ENCODE measurements around the gene COL23A1. TPM values are rescaled to one million over a fixed set of nuclear protein-coding genes. Genes with fewer than 3 reads are reported as not detected.
"Not testable (repeated sequence)": the region's sequence is repeated elsewhere in the genome, so short reads cannot be mapped to it uniquely, and the experiment has no call there.

COL23A1 gene
- total RNA-seq, 1 donor: 0.10 TPM

DNA sequence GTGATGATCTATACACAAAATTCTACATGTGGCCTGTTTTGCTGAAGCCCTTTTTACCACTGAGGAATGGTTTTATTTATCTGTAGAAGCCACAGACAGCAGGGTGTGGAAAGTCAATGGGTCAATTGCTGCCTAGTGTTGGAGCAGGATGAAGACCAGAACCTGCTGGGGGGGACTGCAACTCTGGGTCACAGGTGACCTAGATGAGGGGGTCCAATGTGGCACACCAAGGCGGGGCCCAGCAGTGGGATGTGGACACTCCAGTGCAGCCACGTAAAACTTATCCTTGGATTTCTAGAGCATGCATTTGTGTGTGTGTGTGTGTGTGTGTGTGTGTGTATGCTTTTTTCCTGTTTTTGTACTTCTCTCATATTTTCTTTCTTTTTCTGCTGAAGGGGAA is 210.1 kb downstream of the COL23A1 start:
- H3K9me3 ChIP-seq (ENCODE audit: low read depth, low read length): no peaks in the 10 kb centered on the region
- no peaks in the 10 kb centered on the region for H3K4me1 ChIP-seq (ENCODE audit: insufficient read depth, low read length)
- no peaks in the 10 kb centered on the region for H3K27me3 ChIP-seq (ENCODE audit: insufficient read depth, low read length)
- H3K4me3 ChIP-seq (ENCODE audit: low read length): no peak overlapping the region

DNA sequence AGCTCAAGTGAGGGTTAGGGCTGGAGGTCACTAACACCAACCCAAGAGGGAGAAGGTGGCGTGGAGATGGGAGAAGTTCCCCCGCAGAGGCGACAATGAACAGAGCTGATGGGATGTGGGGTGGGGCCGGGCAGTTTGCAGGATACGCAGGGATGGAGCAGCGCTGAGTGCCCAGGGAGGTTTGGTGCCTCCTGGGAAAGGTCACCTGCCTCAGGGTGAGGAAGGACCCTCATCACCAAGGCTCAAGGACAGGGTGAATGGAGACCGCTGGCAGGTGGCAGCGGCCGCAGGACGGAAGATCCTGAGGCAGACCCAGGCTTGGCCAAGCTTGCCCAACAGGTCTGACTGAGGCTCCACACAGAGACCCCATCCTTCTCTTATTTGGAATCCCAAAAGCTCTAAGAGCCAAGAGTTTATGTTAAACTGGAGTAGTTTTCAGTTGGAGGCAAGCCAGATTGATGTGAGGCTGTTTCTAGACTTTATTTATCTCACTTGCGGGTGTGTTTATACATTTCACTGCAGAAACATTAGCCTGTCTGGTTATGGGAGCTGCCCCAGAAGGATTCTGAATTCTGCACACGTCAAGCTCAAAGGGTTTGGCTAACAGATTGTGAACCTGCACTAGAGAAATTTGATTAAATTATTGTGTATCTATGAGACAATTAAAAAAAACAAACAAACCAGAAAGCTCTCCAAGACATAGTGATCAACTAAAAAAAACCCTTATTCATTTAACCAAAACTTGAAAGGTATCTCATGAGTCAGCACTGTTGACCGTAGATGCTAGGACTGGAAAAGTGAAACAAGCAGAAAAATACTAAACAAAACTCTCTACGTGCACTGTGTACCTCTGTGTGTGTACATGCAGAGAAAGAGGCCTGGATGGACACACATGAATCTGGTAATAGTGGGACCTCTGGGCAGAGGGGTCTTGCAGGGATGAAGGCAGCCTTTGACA is 211.4 kb downstream of the COL23A1 start:
- no peaks in the 10 kb centered on the region for H3K9me3 ChIP-seq (ENCODE audit: low read depth, low read length)
- H3K27me3 ChIP-seq (ENCODE audit: insufficient read depth, low read length): no peaks in the 10 kb centered on the region
- H3K4me3 ChIP-seq (ENCODE audit: low read length): no peak overlapping the region
- H3K4me1 ChIP-seq (ENCODE audit: insufficient read depth, low read length): no peaks in the 10 kb centered on the region

DNA sequence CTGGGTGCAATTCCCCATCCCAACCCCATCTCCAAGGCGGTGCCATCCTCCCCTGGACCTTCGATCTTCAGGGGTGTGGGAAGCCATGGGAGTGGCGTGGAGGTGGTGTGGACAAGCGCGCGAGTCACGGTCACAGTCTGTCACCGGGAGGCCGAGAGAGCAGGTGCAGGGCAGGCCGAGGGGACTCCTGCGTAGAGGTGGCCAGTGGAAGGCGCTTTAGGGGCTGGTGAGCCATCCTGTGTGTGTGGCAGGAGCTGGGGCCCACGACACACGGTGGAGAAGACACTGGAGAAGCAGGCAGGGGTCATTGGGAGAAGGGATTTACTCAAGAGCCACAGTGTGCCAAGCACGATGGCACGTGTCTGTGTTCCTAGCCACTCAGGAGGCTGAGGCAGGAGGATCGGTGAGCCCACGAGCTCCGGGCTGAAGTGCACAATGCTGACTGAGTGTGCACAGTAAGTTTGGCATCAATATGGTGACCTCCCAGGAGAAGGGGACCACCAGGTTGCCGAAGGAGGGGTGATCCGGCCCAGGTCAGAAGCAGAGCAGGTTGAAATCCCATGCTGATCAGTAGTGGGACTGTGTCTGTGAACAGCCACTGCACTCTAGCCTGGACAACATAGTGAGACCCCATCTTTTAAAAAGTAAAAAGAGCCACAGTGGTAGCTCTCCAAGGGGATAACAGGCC is 212.5 kb downstream of the COL23A1 start:
- no peaks in the 10 kb centered on the region for H3K4me1 ChIP-seq (ENCODE audit: insufficient read depth, low read length)
- no peaks in the 10 kb centered on the region for H3K9me3 ChIP-seq (ENCODE audit: low read depth, low read length)
- no peaks in the 10 kb centered on the region for H3K27me3 ChIP-seq (ENCODE audit: insufficient read depth, low read length)

DNA sequence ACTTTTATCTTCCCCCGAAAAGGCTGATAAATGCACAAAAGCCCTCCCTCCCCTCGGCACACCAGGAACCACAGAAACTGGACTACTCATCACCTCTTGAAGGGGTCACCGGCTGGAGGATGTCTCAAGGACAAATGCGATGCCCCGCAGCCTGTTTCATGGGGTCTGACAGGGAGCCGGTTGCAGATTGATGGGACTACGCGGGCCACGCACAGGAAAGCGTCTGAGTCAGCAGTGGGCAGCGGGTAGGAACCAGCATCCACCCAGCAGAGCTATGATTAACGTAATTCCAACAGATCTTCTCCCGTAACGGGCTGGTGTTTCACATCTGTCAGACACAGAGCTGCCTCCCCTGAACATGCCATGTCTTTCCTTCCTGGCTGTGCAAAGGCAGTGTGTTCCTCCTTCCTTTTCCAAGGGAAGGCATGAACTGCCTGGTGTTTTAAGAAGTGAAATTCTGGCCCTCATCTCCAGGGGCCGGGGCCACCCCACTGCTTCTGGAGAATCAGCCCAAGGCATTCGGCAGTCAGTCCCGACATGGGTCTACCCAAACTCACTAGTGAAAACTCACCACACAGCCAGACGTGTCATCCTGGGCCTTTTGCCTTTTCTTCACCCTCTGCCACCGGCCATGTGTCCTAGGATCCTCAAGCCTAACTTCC is 213.1 kb downstream of the COL23A1 start:
- H3K27me3 ChIP-seq (ENCODE audit: insufficient read depth, low read length): no peaks in the 10 kb centered on the region
- no peak overlapping the region for H3K4me3 ChIP-seq (ENCODE audit: low read length)
- H3K9me3 ChIP-seq (ENCODE audit: low read depth, low read length): no peaks in the 10 kb centered on the region
- H3K4me1 ChIP-seq (ENCODE audit: insufficient read depth, low read length): no peaks in the 10 kb centered on the region

More for the DNA sequence above, 212.5 kb downstream of the COL23A1 start:
- no peak overlapping the region for H3K4me3 ChIP-seq (ENCODE audit: low read length)

DNA sequence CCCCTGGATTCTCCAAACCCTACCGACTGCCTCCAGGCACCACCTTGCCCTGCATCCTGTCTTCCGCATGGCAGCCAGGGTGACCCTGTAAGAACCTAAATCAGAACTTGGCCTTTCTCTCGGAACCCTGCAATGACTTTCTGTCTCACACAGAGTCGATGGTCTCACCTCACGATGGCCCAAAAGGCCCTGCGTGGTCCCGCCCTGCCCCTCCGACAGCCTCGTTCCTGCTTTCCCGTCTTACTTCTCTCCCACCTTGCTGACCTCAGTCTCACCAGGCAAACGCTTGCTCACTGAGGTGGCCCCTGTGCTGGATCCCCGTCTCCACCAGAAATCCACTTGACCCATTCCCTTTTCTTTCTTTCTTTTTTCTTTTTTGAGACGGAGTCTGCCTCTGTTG is 214.8 kb downstream of the COL23A1 start:
- Histone ChIP-seq H3K9me3 (ENCODE audit: low read depth, low read length) (no peaks in the 10 kb centered on the region), H3K27me3 (ENCODE audit: insufficient read depth, low read length) (no peaks in the 10 kb centered on the region), H3K4me1 (ENCODE audit: insufficient read depth, low read length) (no peaks in the 10 kb centered on the region), H3K4me3 (ENCODE audit: low read length) (no peak overlapping the region)

DNA sequence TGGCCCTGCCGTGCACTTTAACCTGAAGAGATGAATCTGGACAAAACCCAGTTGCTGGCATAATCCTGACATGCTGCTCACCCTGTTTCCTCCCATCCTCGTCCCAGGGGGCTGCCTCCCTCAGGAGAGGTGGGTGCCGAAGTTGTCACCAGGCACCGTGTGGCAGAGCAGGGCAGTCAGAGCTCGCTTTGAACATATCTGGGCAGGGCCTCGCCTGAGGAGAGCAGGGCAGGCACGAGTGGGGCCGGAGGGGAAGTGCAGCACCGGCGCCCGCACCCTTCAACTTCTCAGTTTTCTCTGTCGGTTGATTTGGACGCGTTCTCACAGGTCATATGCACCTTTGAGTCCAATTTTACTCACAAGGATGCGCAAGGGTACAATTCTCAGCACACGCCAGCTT is 216.5 kb downstream of the COL23A1 start:
- no peak overlapping the region for H3K4me3 ChIP-seq (ENCODE audit: low read length)
- H3K4me1 ChIP-seq (ENCODE audit: insufficient read depth, low read length): no peaks in the 10 kb centered on the region
- H3K27me3 ChIP-seq (ENCODE audit: insufficient read depth, low read length): no peaks in the 10 kb centered on the region
- no peaks in the 10 kb centered on the region for H3K9me3 ChIP-seq (ENCODE audit: low read depth, low read length)

DNA sequence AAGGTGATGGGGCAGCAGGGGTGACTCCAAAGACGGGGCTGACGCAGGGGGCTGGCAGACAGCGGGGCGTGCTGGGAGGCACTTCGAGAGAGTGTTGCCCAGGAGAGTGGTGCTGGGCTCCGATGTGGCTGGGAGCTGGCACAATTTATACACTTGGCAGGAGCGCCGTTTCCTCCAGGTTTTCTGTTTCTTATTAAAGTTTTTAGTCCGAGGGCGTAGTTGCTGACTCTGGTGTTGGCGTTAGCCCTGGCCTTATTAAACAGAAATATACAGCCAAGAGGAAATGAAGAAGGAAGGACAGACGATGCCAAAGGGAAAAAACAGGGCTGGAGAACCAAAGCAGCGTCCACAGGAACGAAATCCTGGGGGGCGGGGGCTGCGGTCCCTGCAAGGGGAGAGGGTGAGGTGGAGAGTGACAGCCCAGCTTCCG is 218.0 kb downstream of the COL23A1 start:
- Histone ChIP-seq H3K4me3 (ENCODE audit: low read length) (no peak overlapping the region), H3K9me3 (ENCODE audit: low read depth, low read length) (no peaks in the 10 kb centered on the region), H3K4me1 (ENCODE audit: insufficient read depth, low read length) (no peaks in the 10 kb centered on the region), H3K27me3 (ENCODE audit: insufficient read depth, low read length) (no peaks in the 10 kb centered on the region)

DNA sequence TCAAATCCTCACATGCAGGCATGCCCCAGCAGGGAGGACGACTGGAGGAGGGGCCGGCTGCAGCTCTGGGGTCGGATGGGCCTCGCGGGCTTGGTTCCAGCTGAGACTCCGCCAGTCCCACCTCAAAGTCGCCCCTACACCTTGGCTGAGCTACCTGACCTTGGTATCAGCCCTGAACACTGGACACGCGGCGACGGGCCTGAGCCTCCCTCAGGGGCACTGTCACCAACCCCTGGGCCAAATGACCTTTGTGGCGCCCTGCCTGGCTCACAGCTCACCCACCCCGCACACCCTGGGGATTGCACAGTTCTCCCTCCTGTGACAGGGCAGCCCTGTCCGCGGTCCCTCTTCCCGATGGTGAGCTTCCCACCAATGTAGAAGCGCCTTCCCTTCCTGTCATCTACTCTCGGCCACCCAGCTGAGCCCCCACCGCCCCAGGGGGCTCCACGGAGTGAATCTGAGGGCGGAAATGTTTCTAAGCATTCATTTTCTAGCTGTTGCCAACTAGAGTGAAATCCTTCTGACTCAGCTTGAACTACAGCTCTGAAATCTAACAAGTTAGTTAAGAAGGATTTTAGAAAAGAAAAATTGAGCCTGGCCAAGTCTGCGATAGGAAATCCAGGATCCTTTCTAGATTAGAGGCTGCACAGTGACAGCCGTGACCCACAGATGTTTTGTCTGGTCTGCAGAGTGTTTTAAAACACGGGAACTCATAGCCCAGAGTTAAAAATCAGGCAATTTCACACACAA is 218.7 kb downstream of the COL23A1 start:
- no peaks in the 10 kb centered on the region for H3K9me3 ChIP-seq (ENCODE audit: low read depth, low read length)
- H3K4me1 ChIP-seq (ENCODE audit: insufficient read depth, low read length): no peaks in the 10 kb centered on the region
- H3K4me3 ChIP-seq (ENCODE audit: low read length): no peak overlapping the region
- no peaks in the 10 kb centered on the region for H3K27me3 ChIP-seq (ENCODE audit: insufficient read depth, low read length)

DNA sequence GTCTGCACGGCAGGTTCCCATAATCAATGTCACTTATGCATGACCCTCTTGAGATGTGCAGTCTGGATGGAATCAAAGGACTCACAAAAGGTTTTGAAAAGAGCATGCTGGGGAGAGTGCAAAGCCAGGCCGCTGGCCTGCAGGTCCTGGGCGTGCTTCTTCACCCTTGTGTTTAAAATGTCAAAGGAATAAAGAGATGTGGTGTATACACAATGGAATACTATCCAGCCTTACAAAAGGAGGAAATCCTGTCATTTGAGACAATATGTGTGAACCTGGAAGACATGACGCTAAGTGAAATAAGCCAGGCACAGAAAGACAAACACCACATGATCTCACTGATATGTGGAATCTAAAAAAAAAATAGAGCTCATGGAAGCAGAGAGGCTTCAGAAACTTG is 220.1 kb downstream of the COL23A1 start:
- H3K27me3 ChIP-seq (ENCODE audit: insufficient read depth, low read length): no peaks in the 10 kb centered on the region
- H3K4me3 ChIP-seq (ENCODE audit: low read length): no peak overlapping the region
- H3K4me1 ChIP-seq (ENCODE audit: insufficient read depth, low read length): no peaks in the 10 kb centered on the region
- no peaks in the 10 kb centered on the region for H3K9me3 ChIP-seq (ENCODE audit: low read depth, low read length)

DNA sequence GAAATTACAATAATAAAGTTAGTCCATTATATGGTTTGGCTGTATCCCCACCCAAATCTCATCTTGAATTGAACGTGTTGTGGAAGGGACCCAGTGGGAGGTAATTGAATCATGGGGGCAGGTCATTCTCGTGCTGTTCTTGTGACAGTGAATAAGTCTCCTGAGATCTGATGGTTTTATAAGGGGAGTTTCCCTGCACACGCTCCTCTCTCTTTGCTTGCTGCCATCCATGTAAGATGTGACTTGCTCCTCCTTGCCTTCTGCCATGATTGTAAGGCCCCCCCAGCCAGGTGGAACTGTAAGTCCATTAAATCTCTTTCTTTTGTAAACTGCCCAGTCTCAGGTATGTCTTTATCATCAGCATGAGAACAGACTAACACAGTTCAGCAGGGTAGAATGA is 220.7 kb downstream of the COL23A1 start:
- H3K27me3 ChIP-seq (ENCODE audit: insufficient read depth, low read length); H3K4me1 ChIP-seq (ENCODE audit: insufficient read depth, low read length): not testable (repeated sequence)

DNA sequence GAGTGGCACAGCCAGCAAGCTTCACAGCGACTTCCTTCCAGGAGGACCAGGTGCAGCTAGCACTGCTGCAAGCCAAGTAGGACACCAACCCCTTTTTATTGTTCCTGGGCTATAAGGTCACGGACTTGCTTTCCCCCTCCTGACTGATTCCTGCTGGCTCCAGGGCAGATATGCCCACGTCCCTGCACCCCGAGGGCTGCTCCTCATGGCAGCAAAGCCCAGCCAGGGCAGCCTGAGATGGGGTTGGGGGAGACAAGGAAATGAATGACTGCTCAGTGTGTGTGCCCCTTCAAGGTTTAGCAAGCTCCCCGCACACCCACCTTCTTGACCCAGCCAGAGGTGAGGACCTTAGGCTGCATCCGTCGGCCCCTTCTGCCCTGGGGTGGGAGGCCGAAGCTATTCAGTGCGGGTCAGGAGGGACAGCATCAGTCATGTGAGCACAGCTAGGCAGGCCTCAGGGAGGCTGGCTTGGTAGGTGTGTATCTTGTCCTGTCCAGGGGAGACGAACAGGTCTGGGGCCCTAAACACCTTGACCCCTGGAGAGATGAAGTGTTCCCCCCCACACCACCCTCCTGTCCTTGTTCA is 221.4 kb downstream of the COL23A1 start:
- Histone ChIP-seq H3K9me3 (ENCODE audit: low read depth, low read length) (no peaks in the 10 kb centered on the region), H3K27me3 (ENCODE audit: insufficient read depth, low read length) (no peaks in the 10 kb centered on the region), H3K4me1 (ENCODE audit: insufficient read depth, low read length) (peaks cover 4% of the 10 kb centered on the region), H3K4me3 (ENCODE audit: low read length) (no peak overlapping the region)

More for the DNA sequence above, 220.7 kb downstream of the COL23A1 start:
- H3K9me3 ChIP-seq (ENCODE audit: low read depth, low read length); H3K4me3 ChIP-seq (ENCODE audit: low read length): not testable (repeated sequence)

DNA sequence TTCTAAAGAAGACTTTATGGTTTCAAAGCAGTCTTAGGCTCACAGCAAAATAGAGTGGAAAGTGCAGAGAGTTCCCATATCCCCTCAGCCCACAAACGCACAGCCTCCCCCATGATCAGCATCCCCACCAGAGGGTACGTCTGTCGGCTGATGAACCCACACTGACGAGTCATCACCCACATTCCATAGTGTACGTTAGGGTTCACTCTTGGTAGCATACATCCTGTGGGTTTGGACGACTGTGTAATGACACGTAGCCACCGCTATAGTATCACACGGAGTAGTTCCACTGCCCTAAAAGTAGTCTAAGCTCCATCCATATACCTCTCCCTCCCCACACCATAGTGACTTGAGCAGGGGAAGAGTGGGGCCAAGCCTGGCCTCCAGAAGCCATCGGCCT is 221.9 kb downstream of the COL23A1 start:
- no peaks in the 10 kb centered on the region for H3K9me3 ChIP-seq (ENCODE audit: low read depth, low read length)
- no peak overlapping the region for H3K4me3 ChIP-seq (ENCODE audit: low read length)
- H3K4me1 ChIP-seq (ENCODE audit: insufficient read depth, low read length): peaks cover 4% of the 10 kb centered on the region
- H3K27me3 ChIP-seq (ENCODE audit: insufficient read depth, low read length): no peaks in the 10 kb centered on the region

DNA sequence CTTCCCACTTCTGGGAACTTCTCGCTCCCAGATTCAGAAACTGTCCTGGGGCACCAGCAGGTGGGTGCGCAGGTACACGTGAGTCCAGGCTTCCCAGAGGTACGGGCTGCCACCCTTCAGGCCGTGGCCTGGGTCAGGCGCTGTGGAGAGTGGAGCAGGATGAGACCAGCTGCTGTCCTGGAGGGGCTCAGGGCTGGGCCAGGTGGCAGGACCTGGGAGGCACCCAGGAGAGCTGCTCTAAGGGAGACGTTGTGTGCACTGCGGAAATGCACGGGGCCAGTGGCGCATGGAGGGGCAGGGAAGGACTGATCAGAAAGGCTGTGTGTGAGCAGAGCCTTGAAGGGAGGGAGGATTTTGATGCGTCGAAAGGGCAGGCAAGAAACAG is 222.5 kb downstream of the COL23A1 start:
- peaks cover 4% of the 10 kb centered on the region for H3K4me1 ChIP-seq (ENCODE audit: insufficient read depth, low read length)
- no peak overlapping the region for H3K4me3 ChIP-seq (ENCODE audit: low read length)
- H3K9me3 ChIP-seq (ENCODE audit: low read depth, low read length): no peaks in the 10 kb centered on the region
- no peaks in the 10 kb centered on the region for H3K27me3 ChIP-seq (ENCODE audit: insufficient read depth, low read length)

DNA sequence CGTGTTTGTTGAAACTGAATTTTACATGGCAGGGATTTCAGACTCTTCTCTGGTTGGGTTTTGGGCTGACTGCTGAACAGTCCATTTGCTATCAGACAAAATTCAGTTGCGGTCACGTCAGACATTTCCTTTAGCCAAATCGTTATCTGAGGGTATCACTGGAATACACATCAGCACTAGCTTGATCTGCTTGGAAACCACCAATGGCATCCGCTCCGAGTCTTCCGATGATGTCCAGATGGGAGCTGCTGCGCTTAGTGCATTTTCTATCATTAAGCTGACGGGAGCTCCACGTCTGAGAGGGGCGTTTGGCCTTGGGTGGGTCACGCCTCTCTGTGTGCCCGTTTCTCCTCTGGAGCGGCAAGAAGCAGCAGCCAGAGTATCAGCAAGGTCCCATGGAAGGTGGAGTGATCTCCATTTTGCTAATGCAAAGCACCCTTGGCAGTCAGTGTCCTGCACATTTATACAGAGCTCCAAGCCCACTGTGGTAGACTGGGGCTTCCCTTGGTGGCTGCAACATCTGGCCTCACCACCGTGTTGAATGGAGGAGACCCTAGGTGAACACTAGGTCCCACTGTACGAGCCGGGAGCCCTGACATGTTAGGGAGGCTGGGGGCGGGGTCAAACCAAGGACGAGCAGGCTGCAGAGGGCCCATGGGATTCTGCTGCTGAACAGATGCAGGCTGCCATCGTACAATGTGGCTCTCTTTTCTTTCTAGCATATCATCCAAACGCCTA is 223.0 kb downstream of the COL23A1 start:
- no peaks in the 10 kb centered on the region for H3K9me3 ChIP-seq (ENCODE audit: low read depth, low read length)
- H3K4me1 ChIP-seq (ENCODE audit: insufficient read depth, low read length): peaks cover 4% of the 10 kb centered on the region
- no peak overlapping the region for H3K4me3 ChIP-seq (ENCODE audit: low read length)
- no peaks in the 10 kb centered on the region for H3K27me3 ChIP-seq (ENCODE audit: insufficient read depth, low read length)
